DMS79 treated with DMSO at 0.1 percent for 48 hours (cell line): Measurements from ENCODE around the gene TPPP3.
A peak's percentile ranks its signal among the peaks of the same experiment; 100 is the strongest.
"Not testable (repeated sequence)": the region's sequence is repeated elsewhere in the genome, so short reads cannot be mapped to it uniquely, and the experiment has no call there.

Experiments
- DNase-seq: peaks from one replicate; lab custom pipeline; 2025; lab: John Stamatoyannopoulos, UW

TPPP3 gene

DNA sequence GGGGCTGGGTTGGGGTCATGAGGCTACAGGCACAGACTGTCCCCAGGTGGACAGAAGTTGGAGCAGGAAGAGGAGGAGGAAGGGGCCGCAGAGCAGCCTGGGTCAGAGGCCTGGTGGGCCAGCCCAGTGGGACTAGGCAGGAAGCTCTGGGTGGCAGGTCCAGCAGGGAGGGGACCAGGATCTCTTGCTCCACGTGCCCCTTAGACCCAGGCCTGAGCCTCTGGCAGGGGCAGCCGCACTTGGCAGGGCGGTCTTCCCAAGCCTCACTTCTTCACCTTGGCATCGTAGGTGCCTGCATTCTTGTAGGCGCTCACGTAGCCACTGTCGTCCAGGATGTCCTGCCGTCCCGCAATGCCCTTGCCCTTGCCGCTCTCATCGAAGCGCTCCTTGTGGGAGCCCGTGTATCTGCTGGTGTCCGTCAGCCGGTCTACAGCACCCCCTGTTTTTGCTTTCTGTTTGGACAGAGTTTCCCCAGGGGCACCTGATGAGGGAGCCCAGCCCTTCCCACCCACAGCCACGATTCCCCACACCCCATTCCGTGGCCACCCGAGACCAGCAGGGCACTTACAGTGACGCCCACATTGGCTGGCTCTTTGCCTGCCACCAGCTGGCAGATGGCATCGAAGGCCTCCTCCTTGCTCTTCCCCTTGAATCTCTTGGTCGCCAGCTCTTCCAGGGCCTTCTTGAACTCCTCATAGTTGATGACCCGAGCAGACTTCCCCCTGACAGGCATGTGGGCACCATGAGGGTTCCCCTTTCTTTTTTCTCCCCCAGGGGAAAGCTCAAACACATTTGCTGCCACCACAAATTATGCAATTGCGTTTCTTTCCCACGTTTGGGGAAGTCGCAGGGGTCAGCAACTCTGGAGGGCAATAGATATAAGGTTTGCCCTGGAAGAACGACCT lies 3.1 kb downstream of the TPPP3 start:
- DNase-seq: no peak

GRCh38 chr16:67388591-67388990 lies 4.7 kb downstream of the TPPP3 start:
- no peak for DNase-seq

- no peak for DNase-seq
Observed at GRCh38 chr16:67388191-67388590, 5.1 kb downstream of the TPPP3 start.

- DNase-seq: no peak
Observed at GRCh38 chr16:67387479-67388079, 5.7 kb downstream of the TPPP3 start.

DNA sequence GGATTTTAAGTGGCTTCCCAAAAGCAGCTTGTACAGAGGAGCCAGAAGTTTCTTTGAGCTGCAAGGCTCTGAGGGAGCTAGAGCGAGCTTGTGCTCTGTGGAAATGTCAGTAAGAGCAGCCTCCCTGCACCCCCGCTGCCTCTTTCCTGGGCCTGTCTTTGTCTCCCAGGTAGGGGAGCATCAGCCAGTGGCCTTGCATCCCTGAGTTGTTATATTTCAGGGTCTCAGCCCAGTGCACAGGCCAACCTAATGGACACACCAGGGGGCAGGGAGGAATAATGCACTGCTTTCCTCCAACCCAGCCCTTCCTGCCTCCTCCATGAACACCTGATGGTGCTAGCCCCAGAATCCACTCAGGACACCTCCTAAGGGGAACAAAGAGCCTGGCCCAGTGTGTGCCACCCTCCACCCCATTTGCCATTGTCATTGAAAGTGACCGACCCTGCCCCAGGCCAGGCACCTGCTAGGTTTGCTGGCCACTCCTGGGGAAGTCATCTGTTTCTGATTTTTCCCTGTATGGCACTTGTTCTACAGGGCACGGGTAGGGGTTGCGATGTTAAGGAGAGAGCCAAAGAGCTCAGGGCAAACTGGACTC lies 6.3 kb downstream of the TPPP3 start:
- no peak for DNase-seq

DNA sequence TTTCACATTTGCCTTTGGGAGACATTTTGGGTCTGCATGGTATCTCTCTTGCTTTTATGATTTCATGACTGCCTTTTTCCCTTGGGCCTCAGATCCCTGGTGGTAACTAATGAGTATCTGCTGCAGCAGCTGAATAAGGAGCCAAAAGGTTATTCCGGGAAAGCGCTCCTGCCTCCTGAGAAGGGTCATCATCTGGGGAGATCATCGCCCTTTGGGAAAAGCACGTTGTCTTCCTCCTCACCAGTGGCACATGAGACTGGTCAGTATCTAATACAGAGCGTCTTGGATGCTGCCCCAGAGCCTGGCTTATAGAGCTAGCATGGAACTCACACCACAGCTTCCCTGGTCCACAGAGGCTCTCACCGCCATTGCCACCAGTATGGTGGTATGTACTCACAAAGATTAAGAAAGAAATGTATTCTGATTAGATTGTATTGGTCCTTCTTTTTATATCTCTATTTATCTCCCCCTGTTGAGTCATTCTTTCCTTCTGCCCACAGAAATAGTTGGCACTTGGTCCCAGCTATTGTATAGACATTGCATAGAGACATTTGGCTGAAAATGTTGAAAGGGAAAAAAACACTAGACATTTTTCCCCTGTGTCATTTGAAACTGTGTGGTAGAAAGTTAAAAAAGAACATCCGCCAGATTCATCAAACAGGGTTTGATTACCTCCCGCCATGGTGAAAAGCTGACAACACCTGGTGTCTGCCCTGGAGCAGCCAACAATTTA lies 8.4 kb downstream of the TPPP3 start:
- DNase-seq: no peak

- DNase-seq: no peak
Observed at GRCh38 chr16:67383284-67383683, 10.0 kb downstream of the TPPP3 start.

GRCh38 chr16:67378642-67379041 lies 14.7 kb downstream of the TPPP3 start:
- DNase-seq: no peak

DNA sequence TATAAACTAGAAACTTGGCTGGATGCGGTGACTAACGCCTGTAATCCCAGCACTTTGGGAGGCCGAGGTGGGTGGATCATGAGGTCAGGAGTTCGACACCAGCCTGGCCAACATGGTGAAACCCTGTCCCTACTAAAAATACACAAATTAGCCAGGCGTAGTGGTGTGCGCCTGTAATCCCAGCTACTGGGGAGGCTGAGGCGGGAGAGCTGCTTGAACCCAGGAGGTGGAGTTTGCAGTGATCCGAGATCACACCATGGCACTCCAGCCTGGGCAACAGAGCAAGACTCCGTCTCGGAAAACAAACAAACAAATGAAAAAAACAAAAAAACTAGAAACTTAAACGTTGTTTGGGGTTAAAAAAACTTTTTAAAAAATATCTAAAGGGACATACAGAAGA lies 17.3 kb downstream of the TPPP3 start:
- not testable (repeated sequence) for DNase-seq

GRCh38 chr16:67372664-67373063 lies 20.6 kb downstream of the TPPP3 start:
- DNase-seq: peak; percentile 2

DNA sequence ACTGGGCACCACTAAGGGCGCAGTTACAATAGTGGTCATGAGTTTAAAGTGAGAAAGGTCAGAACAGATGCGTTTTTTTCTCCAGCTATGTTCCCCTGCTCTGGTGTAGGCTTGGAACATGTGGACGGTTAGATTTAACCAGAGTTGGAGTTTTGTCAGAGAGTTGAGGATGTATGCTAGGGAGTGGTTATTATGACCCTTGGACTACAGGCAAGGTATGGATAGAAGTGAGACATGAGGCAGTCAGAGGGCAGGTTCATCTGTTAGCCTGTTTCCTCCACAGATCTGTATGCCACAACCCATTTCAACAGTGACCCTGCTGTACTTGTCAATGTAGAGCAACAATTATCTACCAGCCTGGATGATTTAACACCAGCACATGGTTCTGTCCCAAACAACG lies 22.6 kb downstream of the TPPP3 start:
- no peak for DNase-seq

- DNase-seq: peak; percentile 65
Observed at GRCh38 chr16:67364600-67365235, 28.6 kb downstream of the TPPP3 start.

GRCh38 chr16:67361038-67361437 lies 32.3 kb downstream of the TPPP3 start:
- DNase-seq: no peak

GRCh38 chr16:67359540-67360269 lies 33.6 kb downstream of the TPPP3 start:
- DNase-seq: not testable (repeated sequence)

GRCh38 chr16:67357561-67357960 lies 35.7 kb downstream of the TPPP3 start:
- DNase-seq: peak; percentile 66

DNA sequence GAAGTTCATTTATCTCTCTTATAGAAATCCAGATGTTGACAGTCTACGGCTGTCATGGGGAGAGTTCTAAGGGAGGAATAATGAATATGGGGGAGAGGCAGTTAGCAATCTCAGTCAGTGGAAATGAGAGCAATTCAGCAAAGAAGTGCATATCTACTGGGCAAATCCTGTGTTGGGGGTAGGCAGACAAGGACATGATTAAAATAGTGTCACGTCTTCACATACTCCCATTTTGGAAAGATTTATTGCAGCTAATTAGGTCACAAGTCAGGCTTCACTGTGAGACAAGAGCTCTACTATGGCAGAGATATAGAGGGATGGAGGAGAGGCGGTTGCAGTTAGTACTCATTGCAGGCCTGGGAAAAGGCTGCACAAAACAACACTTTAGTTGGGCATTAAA lies 36.9 kb downstream of the TPPP3 start:
- DNase-seq: no peak

DNA sequence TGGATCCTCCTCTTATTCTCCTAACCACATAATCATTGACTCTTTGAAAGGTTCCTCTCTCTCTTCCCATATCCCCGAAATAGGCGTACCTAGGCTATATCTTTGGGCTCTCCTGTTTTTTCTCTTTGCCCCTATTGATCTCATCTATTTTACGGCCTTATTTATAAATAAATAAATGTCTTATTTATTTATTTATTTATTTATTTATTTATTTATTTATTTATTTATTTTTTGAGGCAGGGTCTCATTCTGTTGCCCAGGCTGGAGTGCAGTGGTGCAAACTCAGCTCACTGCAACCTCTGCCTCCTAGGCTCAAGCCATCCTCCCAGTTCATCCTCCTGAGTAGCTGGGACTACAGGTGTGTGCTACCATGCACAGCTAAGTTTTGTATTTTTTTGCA lies 40.8 kb downstream of the TPPP3 start:
- not testable (repeated sequence) for DNase-seq

DNA sequence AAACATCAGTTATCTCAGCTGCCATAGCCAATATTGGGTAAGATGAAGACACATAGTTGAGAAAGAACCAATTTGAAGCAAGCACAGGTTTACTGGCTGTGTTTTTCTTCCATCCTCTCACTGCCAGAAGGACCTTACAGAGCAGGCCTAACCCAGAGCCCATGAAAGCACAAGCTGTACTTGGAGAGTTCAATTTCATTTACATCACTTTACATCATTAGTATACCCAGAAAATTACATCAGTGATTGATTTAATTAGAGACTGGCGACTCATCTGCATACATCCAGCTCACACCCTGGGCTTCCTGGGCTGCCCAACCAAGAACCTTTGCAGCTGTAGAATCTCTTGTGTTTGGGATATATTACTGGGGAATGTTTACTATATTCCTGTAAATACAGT lies 43.0 kb downstream of the TPPP3 start:
- no peak for DNase-seq

DNA sequence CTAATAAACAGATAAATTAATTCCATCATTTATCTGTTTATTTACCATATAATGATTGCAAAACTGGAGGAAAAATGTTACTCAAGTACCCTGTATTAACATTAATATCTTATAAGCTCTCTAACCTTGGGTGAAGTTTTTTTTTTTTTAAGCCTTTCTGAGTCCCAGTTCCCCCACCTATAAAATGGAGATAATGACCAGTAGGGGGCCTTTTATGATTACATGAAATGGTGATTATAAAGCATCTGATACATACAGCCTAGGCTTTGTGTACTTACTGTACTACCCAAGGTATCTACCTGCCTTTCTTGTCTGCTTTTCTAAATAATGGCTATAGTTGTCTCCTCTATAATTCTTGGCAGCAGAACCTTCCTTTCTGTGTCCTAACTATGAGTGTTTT lies 44.1 kb downstream of the TPPP3 start:
- no peak for DNase-seq

DNA sequence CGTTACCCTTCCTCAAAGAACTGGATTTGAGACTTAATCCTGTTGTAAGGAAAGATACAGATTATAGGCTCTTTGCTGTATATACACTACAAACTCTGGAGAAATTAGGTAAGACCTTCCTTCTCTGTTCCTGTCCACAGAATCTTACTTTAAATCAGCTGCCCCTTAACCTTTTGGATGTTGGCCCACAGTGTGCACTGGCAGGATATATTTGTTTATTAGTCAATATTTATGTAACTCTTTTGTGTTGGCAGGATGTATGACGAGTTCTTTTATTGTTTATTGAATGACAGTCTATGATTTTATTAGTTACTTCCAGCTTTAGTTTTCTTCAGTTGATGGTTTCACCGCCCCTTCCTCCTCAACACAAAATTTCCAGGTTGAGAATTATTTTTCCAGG lies 47.0 kb downstream of the TPPP3 start:
- DNase-seq: no peak

- DNase-seq: no peak
Observed at GRCh38 chr16:67345401-67345800, 47.9 kb downstream of the TPPP3 start.
